Measurements from ENCODE around the gene ECPAS.

The ECPAS gene

DNA sequence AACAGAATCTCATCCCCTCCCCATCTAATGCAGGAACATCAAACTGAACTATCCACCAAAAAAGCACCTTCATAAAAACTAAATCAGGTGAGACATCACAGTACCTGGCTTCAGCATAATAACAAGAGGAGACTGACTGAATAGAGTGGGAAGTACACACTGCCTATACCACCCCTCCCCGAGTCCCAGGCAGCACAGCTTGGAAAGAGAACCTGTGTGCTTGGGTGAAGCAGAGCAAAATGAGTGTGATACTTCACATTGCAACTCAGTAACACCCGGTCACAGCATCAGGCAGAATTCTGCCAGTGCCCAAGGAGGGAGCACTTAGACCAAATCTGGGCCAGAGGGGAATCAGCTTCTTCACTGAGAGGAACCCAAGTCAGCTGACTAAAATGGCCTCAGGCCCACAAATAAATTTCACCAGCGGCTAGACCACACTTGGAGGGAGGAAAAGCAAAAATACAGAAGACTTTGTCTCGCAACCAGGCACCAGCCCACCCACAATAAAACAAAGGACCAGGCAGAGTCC lies 84.9 kb downstream of the ECPAS start:
- no peak for DNase-seq (ENCODE audit: low read depth, low spot score)
- Histone ChIP-seq H3K9ac (ENCODE audit: insufficient read length, low read depth) (no peak overlapping the region), H3K9me3 (ENCODE audit: insufficient read depth, low read length) (peaks cover 43% of the 10 kb centered on the region), H3K4me1 (ENCODE audit: insufficient read depth, insufficient read length) (no peaks in the 10 kb centered on the region), H3K27me3 (ENCODE audit: insufficient read depth, insufficient read length) (no peaks in the 10 kb centered on the region), H3K4me3 (ENCODE audit: insufficient read length, low read depth) (no peak overlapping the region), H3K36me3 (ENCODE audit: insufficient read depth, insufficient read length, low read length) (peaks cover 63% of the 10 kb centered on the region)
- TF ChIP-seq YY1 (IDR thresholded peaks at IDR 0.05; ENCODE audit: insufficient read depth, insufficient read length) (no peak), ZNF274 (IDR thresholded peaks at IDR 0.05; ENCODE audit: low read depth, low read length) (no peak), SUZ12 (IDR thresholded peaks at IDR 0.05; ENCODE audit: extremely low read depth, insufficient read depth, insufficient read length) (no peak)

DNA sequence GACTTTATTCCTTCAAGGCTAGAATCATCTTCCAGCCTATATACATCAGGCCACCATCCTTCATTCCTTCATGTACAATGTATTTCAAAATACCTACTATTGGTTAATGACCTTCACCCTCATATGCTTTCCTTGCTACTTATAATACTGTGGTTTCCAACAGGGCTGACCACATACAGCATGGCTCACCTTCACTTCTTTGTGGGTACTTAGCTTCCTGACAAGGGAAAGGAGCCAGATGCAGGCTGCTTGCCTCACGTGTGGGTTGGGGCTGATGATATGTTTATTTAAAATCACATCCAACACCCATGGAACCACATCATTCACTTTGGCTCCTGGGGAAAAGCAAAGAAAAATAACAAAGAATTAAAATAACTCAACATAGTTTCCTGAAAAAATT lies 90.2 kb downstream of the ECPAS start:
- Histone ChIP-seq H3K36me3 (ENCODE audit: insufficient read depth, insufficient read length, low read length) (peaks cover 82% of the 10 kb centered on the region), H3K27me3 (ENCODE audit: insufficient read depth, insufficient read length) (no peaks in the 10 kb centered on the region), H3K4me1 (ENCODE audit: insufficient read depth, insufficient read length) (no peaks in the 10 kb centered on the region), H3K4me3 (ENCODE audit: insufficient read length, low read depth) (no peak overlapping the region), H3K9ac (ENCODE audit: insufficient read length, low read depth) (no peak overlapping the region), H3K9me3 (ENCODE audit: insufficient read depth, low read length) (no peaks in the 10 kb centered on the region)
- DNase-seq (ENCODE audit: low read depth, low spot score): no peak
- TF ChIP-seq ZNF274 (IDR thresholded peaks at IDR 0.05; ENCODE audit: low read depth, low read length): no peak
- no peak for TF ChIP-seq SUZ12 (IDR thresholded peaks at IDR 0.05; ENCODE audit: extremely low read depth, insufficient read depth, insufficient read length)
- TF ChIP-seq YY1 (IDR thresholded peaks at IDR 0.05; ENCODE audit: insufficient read depth, insufficient read length): no peak

DNA sequence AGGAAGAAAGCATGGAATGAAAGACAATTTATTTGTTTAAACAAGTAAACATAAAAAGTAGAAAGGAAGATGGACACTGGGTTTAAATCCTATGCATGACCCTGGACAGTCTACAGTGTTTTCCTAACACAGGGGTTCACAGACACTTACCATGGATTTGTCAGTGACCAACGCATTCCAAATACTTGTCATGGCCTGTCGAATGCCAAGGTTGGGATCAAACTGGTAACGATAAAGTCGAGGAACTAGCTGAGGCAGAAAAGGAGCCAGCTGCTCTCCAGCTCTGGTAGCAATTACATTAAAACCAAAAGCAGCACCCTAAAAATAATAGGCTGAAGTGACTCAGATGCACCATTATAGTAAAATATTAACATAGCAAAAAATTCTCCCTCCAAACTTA lies 94.8 kb downstream of the ECPAS start:
- TF ChIP-seq SUZ12 (IDR thresholded peaks at IDR 0.05; ENCODE audit: extremely low read depth, insufficient read depth, insufficient read length) (no peak), ZNF274 (IDR thresholded peaks at IDR 0.05; ENCODE audit: low read depth, low read length) (no peak), YY1 (IDR thresholded peaks at IDR 0.05; ENCODE audit: insufficient read depth, insufficient read length) (no peak)
- Histone ChIP-seq H3K4me1 (ENCODE audit: insufficient read depth, insufficient read length) (no peaks in the 10 kb centered on the region), H3K27me3 (ENCODE audit: insufficient read depth, insufficient read length) (no peaks in the 10 kb centered on the region), H3K4me3 (ENCODE audit: insufficient read length, low read depth) (no peak overlapping the region), H3K36me3 (ENCODE audit: insufficient read depth, insufficient read length, low read length) (peaks cover 94% of the 10 kb centered on the region), H3K9ac (ENCODE audit: insufficient read length, low read depth) (no peak overlapping the region), H3K9me3 (ENCODE audit: insufficient read depth, low read length) (no peaks in the 10 kb centered on the region)
- no peak for DNase-seq (ENCODE audit: low read depth, low spot score)

GRCh38 chr9:111386386-111386785 lies 97.8 kb downstream of the ECPAS start:
- H3K4me1 ChIP-seq (ENCODE audit: insufficient read depth, insufficient read length): no peaks in the 10 kb centered on the region
- no peaks in the 10 kb centered on the region for H3K9me3 ChIP-seq (ENCODE audit: insufficient read depth, low read length)
- peaks cover 92% of the 10 kb centered on the region for H3K36me3 ChIP-seq (ENCODE audit: insufficient read depth, insufficient read length, low read length)
- H3K9ac ChIP-seq (ENCODE audit: insufficient read length, low read depth): no peak overlapping the region
- no peak overlapping the region for H3K4me3 ChIP-seq (ENCODE audit: insufficient read length, low read depth)
- no peak for TF ChIP-seq SUZ12 (IDR thresholded peaks at IDR 0.05; ENCODE audit: extremely low read depth, insufficient read depth, insufficient read length)
- TF ChIP-seq YY1 (IDR thresholded peaks at IDR 0.05; ENCODE audit: insufficient read depth, insufficient read length): no peak
- no peak for TF ChIP-seq ZNF274 (IDR thresholded peaks at IDR 0.05; ENCODE audit: low read depth, low read length)
- no peaks in the 10 kb centered on the region for H3K27me3 ChIP-seq (ENCODE audit: insufficient read depth, insufficient read length)
- DNase-seq (ENCODE audit: low read depth, low spot score): no peak

DNA sequence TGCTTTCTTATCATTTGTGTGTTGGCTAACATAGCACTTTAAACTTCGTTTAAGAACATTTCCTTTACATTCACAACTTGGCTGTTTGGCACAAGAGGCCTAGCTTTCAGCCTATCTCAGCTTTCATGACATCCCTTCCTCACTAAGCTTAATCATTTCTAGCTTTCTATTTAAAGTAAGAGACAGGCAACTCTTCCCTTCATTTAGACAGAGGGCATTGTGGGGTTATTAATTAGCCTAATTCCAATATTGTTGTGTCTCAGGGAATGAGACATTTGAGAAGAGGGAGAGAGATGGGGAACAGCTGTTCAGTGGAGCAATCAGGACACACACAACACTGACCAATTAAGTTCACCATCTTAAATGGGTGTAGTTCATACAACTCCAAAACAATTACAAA lies 103.2 kb downstream of the ECPAS start:
- Histone ChIP-seq H3K36me3 (ENCODE audit: insufficient read depth, insufficient read length, low read length) (peaks cover 81% of the 10 kb centered on the region), H3K4me3 (ENCODE audit: insufficient read length, low read depth) (no peak overlapping the region), H3K27me3 (ENCODE audit: insufficient read depth, insufficient read length) (no peaks in the 10 kb centered on the region), H3K9ac (ENCODE audit: insufficient read length, low read depth) (no peak overlapping the region), H3K9me3 (ENCODE audit: insufficient read depth, low read length) (no peaks in the 10 kb centered on the region), H3K4me1 (ENCODE audit: insufficient read depth, insufficient read length) (no peaks in the 10 kb centered on the region)
- no peak for DNase-seq (ENCODE audit: low read depth, low spot score)
- TF ChIP-seq YY1 (IDR thresholded peaks at IDR 0.05; ENCODE audit: insufficient read depth, insufficient read length) (no peak), ZNF274 (IDR thresholded peaks at IDR 0.05; ENCODE audit: low read depth, low read length) (no peak), SUZ12 (IDR thresholded peaks at IDR 0.05; ENCODE audit: extremely low read depth, insufficient read depth, insufficient read length) (no peak)

DNA sequence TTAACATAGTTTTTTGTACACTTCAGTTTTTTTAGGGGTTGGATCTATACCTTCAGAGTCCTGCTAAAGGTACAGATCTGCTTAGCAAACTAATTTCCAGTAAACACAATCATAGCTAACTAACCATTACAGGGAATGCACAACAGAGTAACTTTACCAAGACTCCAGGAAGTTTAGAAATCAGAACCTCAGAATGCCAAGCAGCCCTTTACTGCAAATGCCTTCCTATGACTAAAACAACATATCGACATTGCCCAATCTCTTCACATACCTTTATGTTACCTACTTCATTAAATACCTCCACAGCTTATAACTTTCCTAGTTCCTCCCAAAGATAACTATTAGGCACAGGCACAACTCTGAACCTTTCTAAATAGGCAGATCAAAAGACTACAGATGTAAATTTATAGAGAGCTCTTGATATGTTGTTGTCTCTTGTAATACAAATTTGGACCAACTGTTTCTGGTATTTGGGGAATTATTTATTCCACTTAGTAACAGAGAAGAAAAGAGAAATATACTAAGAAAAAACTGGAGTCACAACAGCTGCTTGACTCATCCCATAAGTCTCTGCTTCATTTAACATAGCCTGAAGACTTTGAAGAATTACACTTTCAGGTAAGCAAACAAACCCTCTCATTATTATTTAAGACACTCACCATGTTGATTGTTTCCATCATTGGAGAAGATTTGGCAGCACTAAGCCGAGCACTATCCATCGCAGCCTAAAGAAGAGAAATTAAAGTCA lies 108.2 kb downstream of the ECPAS start:
- Histone ChIP-seq H3K9ac (ENCODE audit: insufficient read length, low read depth) (no peak overlapping the region), H3K36me3 (ENCODE audit: insufficient read depth, insufficient read length, low read length) (peaks cover 81% of the 10 kb centered on the region), H3K4me1 (ENCODE audit: insufficient read depth, insufficient read length) (no peaks in the 10 kb centered on the region), H3K4me3 (ENCODE audit: insufficient read length, low read depth) (no peak overlapping the region), H3K9me3 (ENCODE audit: insufficient read depth, low read length) (no peaks in the 10 kb centered on the region), H3K27me3 (ENCODE audit: insufficient read depth, insufficient read length) (no peaks in the 10 kb centered on the region)
- TF ChIP-seq ZNF274 (IDR thresholded peaks at IDR 0.05; ENCODE audit: low read depth, low read length) (no peak), YY1 (IDR thresholded peaks at IDR 0.05; ENCODE audit: insufficient read depth, insufficient read length) (no peak), SUZ12 (IDR thresholded peaks at IDR 0.05; ENCODE audit: extremely low read depth, insufficient read depth, insufficient read length) (no peak)
- DNase-seq (ENCODE audit: low read depth, low spot score): no peak

GRCh38 chr9:111375062-111375461 lies 109.1 kb downstream of the ECPAS start:
- DNase-seq (ENCODE audit: low read depth, low spot score): no peak
- peaks cover 82% of the 10 kb centered on the region for H3K36me3 ChIP-seq (ENCODE audit: insufficient read depth, insufficient read length, low read length)
- no peak for TF ChIP-seq ZNF274 (IDR thresholded peaks at IDR 0.05; ENCODE audit: low read depth, low read length)
- no peak for TF ChIP-seq SUZ12 (IDR thresholded peaks at IDR 0.05; ENCODE audit: extremely low read depth, insufficient read depth, insufficient read length)
- no peak for TF ChIP-seq YY1 (IDR thresholded peaks at IDR 0.05; ENCODE audit: insufficient read depth, insufficient read length)

More at GRCh38 chr9:111375062-111375461, 109.1 kb downstream of the ECPAS start:
- Histone ChIP-seq H3K9me3 (ENCODE audit: insufficient read depth, low read length) (no peaks in the 10 kb centered on the region), H3K9ac (ENCODE audit: insufficient read length, low read depth) (no peak overlapping the region), H3K4me1 (ENCODE audit: insufficient read depth, insufficient read length) (no peaks in the 10 kb centered on the region), H3K4me3 (ENCODE audit: insufficient read length, low read depth) (no peak overlapping the region), H3K27me3 (ENCODE audit: insufficient read depth, insufficient read length) (no peaks in the 10 kb centered on the region)

Data from NT2/D1 (cell line).